Dendritic cell treated with granulocyte-macrophage colony-stimulating factor and Interleukin-4, amounts not matched to agents 40 ng/mL and 50 ng/mL, for 4 days (primary cell): ENCODE measurements around the gene TANC1.
A peak's percentile ranks its signal among the peaks of the same experiment; 100 is the strongest.

ENCODE experiments used
- H3K27ac Mint-ChIP-seq: one replicate; pipeline ENCODE4 v1.8.0; 2022; ENCODE audit warnings: mild to moderate bottlenecking, mixed read lengths
- H3K27me3 Mint-ChIP-seq: one replicate; pipeline ENCODE4 v1.8.0; 2022; ENCODE audit warnings: mild to moderate bottlenecking, mixed read lengths
- H3K36me3 Mint-ChIP-seq: one replicate; pipeline ENCODE4 v1.8.0; 2022; ENCODE audit warnings: low read depth, mixed read lengths
- H3K4me1 Mint-ChIP-seq: one replicate; pipeline ENCODE4 v1.8.0; 2022; ENCODE audit warnings: low read depth, mixed read lengths
- H3K4me3 Mint-ChIP-seq: one replicate; pipeline ENCODE4 v1.8.0; 2022; ENCODE audit warnings: mild to moderate bottlenecking, moderate library complexity, mixed read lengths
- H3K9me3 Mint-ChIP-seq: one replicate; pipeline ENCODE4 v1.8.0; 2022; ENCODE audit warnings: mixed read lengths
- intact Hi-C: fragments of 100-400 bp; cut with micrococcal nuclease; formaldehyde crosslinking; loops from one replicate; pipeline ENCODE4 v1.15.0; 2022

Gene TANC1

DNA sequence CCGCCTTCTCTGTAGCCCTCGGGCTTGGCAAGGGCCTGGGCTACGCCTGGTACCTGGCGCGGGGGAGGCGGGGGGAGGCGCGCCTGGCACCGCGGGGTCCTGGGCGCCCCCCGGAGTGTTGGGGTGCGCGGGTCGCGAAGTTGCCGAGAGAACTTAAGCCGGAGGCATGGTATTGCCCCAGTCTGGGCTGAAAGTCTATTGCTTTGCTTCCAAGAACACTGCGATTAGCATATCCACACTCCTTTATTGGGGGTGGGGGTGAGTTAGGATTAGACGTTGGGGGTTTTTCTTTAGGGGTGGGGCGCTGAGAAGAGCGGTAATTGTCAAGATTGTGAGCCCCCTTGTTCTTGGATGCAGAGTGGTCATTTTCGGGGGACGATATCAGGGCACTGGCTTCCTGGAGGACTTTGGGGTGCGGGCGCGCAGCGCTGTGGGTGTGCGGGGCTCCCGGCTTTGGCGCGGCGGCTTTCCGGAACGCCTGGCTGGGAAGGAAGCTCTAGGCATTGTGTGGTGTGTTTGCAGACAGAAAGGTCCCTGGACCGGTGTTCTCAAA is 798 bp downstream of the TANC1 start:
- H3K27ac Mint-ChIP-seq: peak overlapping the region; percentile 66
- peak overlapping the region; percentile 81 for H3K4me3 Mint-ChIP-seq
- peaks cover 67% of the 10 kb centered on the region for H3K27me3 Mint-ChIP-seq
- peaks cover 23% of the 10 kb centered on the region for H3K4me1 Mint-ChIP-seq
- H3K9me3 Mint-ChIP-seq: no peaks in the 10 kb centered on the region
- intact Hi-C loops: no loop called here
- H3K36me3 Mint-ChIP-seq: no peaks in the 10 kb centered on the region

DNA sequence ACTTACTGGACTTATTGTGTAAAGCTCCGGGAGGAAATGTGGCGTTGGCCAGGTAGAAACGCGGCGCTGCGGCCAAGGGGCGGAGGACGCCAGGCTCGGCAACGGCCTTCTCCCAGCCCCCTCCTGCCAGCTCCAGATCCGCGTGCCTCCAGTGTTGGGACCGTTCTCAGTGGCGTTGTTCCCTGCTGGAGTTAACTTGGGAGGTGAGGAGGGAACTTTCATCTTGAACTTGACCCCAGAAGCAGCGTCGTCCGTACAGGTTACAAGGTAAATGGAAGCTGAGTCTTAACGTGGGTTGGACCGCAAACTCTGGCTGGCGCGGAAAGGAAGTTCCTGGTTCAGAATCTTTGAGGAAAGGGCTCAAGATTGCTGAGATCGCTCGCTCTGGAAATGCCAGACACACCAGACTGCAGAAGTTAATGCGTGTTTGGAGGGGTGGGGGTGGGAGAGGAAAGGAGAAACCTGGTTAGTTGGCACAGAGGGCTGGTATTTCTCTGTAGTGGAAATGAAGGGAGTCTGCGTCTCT is 1.3 kb downstream of the TANC1 start:
- Mint-ChIP-seq H3K9me3 (no peaks in the 10 kb centered on the region), H3K27ac (peak overlapping the region; percentile 66), H3K36me3 (no peaks in the 10 kb centered on the region), H3K4me1 (peaks cover 23% of the 10 kb centered on the region), H3K27me3 (peaks cover 67% of the 10 kb centered on the region), H3K4me3 (peak overlapping the region; percentile 81)
- intact Hi-C loops: no loop called here

DNA sequence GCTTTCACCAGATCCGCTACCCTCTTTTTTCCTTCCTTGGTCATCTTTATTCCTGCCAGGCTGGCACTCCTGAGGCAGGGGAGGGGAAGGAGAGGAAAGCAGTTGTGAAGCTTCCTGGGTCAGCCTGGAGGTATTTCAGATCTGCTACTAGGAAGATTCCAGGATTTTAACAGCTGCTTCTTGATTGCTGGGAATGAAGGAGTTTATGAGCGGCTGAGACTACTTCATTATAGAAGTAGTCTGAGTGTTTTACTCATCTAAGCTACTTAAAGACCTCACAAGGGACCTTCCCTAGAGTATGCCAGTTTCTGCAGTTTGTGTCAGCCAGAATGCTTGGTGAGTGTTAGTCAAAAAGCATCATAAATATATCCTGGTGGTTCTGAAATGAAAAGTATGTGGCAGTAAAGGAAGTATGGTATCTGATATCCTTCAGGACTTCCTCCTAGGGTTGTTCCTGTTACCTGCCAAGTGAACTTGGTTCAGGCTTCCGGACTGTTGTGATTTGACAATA is 1.9 kb downstream of the TANC1 start:
- Mint-ChIP-seq H3K9me3 (no peaks in the 10 kb centered on the region), H3K4me3 (peak overlapping the region; percentile 81), H3K36me3 (no peaks in the 10 kb centered on the region), H3K27ac (no peak overlapping the region), H3K27me3 (peaks cover 66% of the 10 kb centered on the region), H3K4me1 (peaks cover 23% of the 10 kb centered on the region)
- intact Hi-C loops: no loop called here

DNA sequence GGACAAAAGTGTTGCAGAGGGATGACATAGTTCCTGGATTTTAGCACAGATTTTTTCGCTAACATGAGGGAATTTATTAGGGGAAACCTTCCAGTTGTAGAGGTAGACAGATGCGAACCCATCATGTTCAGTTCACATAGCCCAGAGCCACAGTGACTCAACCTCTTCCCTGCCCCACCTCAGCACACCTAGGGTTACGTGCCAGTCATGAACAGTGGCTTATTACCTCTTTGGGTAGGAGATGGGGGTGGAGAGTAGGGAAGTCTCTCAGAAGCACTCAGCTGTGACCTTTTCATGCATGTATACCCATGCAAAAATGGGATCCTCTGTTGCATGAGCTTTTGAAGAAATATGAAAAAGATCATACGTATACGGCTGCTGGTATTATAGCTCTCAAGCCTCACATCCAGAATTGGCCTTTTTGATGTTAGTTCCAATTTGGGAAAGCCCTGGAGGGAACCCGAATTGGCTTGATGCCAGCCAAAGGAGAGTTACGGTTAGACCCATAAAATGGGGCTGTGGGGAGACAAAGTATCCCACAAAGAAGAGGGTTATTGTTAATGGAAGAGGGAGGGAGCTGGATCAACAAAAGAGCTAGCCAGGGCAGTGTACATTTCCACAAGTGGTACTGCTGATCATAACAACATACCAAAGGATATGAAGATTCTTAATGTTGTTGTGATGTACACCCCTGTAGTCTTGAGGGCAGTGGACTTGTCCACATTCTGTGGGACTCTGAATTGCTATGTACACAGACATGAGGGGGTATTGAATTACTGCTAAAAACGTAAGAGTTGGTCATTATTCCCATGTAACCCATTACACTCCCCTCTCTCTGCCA is 4.9 kb downstream of the TANC1 start:
- Mint-ChIP-seq H3K9me3 (no peaks in the 10 kb centered on the region), H3K27me3 (peaks cover 44% of the 10 kb centered on the region), H3K4me1 (peaks cover 15% of the 10 kb centered on the region), H3K27ac (no peak overlapping the region), H3K4me3 (no peak overlapping the region), H3K36me3 (no peaks in the 10 kb centered on the region)
- intact Hi-C loops: no loop called here

DNA sequence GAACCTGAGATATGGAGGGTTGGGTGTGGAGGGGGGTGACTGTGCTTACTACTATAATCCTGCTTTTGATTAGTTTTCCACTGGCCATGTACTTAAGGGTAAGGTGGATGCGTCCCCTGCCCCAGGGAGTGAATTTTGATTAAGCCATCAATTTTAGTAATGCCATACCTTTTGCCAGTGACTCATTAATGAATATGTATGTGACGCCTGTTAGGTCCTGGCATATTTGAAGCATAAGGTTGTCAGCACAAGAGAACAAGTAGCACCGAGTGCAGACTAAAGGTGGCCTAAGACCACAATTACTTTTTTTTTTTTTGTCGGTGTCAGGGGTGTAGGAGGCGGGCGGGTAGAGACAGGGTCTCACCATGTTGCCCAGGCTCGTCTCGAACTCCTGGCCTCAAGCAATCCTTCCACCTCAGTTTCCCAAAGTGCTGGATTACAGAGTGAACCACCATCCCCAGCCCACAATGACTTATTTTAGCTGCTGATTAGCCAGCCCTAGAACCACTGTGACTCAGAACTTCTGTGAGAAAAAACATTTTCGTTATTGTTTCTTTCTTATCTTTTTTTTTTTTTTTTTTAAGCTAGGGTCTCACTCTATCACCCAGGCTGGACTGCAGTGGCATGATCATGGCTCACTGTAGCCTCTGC is 7.0 kb downstream of the TANC1 start:
- Mint-ChIP-seq H3K27me3 (peaks cover 23% of the 10 kb centered on the region), H3K4me1 (peaks cover 2% of the 10 kb centered on the region), H3K27ac (no peak overlapping the region), H3K36me3 (no peaks in the 10 kb centered on the region), H3K4me3 (no peak overlapping the region), H3K9me3 (no peaks in the 10 kb centered on the region)
- intact Hi-C loops: no loop called here

DNA sequence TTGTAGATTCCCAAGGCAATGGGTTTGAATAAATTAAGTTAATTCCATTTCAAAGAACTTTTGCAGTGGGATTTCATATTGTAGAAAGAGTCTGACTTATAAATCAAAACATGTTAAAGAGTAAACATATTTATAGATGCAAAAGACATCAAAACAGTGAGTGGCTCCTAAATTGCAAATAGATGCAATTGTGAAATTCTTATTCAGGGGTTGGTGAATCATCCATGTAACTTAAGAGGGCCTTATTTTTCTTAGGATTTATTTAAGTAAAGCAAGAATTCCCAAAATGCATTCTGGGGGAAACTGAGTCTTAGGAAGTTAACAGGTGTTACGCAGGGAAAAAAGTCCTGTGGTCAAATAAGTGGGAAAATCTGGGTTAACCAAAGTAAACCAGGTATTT is 11.3 kb downstream of the TANC1 start:
- Mint-ChIP-seq H3K27me3 (no peaks in the 10 kb centered on the region), H3K9me3 (no peaks in the 10 kb centered on the region), H3K4me3 (no peak overlapping the region), H3K27ac (no peak overlapping the region), H3K36me3 (no peaks in the 10 kb centered on the region), H3K4me1 (no peaks in the 10 kb centered on the region)
- intact Hi-C loops: no loop called here

DNA sequence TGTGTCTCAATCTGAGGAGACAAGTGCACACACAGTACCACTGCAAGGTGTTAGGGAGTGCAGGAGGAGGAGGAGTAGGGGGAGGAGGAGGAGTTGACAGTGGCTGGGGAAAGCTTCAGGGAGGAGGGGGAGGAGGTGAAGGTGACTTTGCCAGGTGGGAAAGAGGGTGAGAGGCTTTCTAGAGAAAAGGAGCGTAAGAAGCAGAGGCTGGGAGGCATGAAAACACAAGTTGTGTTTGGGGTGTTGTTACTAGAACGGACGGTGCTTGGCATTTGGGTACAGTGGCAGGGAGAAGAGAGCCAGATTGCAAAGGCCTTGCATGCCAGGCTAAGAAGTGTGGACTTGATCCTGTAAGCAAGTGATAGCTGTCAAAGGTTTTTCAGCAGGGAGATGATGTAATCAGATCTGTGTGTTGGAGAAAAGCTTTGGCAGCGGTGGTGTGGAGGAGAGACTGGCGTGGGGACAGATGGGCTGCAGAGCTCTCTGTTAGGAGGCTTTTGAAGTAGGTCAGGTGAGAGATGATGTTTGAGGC is 16.2 kb downstream of the TANC1 start:
- Mint-ChIP-seq H3K27ac (no peak overlapping the region), H3K27me3 (no peaks in the 10 kb centered on the region), H3K36me3 (no peaks in the 10 kb centered on the region), H3K4me3 (no peak overlapping the region), H3K9me3 (no peaks in the 10 kb centered on the region), H3K4me1 (no peaks in the 10 kb centered on the region)
- intact Hi-C loops: no loop called here

DNA sequence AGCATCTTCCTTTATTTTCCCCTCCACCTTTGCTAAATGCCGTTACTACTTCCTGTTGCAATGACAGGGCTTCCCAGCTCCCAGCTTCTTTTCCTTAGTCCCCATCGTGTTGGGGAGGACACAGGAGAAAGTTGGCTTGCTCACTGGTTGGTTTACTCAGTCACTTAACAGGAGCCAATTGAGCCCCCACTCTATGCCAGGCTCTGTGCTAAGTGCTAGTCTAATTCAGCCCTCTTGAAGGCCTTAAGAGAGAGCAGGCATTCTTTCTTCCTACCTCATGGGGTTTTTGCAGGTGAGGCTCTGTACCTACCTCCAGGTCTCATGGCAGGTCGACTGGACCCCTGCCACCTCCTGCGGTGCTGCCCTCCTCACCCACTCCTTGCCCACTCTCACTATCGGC is 20.1 kb downstream of the TANC1 start:
- Mint-ChIP-seq H3K9me3 (no peaks in the 10 kb centered on the region), H3K27ac (no peak overlapping the region), H3K4me1 (no peaks in the 10 kb centered on the region), H3K4me3 (no peak overlapping the region), H3K27me3 (no peaks in the 10 kb centered on the region), H3K36me3 (no peaks in the 10 kb centered on the region)
- intact Hi-C loops: no loop called here

DNA sequence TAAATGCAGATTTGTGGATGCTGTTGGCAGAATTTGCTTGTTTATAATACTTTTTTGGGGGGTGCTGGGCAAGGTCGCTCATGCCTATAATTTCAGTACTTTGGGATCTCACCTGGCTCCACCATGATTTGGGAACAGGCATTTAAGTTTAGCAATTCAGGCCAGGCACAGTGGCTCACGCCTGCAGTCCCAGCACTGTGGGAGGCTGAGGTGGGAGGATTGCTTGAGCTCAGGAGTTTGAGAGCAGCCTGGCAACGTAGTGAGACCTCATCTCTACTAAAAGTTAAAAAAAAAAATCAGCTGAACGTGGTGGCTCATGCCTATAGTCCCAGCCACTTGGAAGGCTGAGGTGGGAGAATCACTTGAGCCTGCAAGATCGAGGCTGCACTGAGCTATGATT is 20.7 kb downstream of the TANC1 start:
- no peaks in the 10 kb centered on the region for H3K9me3 Mint-ChIP-seq
- H3K4me3 Mint-ChIP-seq: no peak overlapping the region
- no peaks in the 10 kb centered on the region for H3K27me3 Mint-ChIP-seq
- H3K4me1 Mint-ChIP-seq: no peaks in the 10 kb centered on the region
- no peak overlapping the region for H3K27ac Mint-ChIP-seq
- intact Hi-C loops: no loop called here
- H3K36me3 Mint-ChIP-seq: no peaks in the 10 kb centered on the region

DNA sequence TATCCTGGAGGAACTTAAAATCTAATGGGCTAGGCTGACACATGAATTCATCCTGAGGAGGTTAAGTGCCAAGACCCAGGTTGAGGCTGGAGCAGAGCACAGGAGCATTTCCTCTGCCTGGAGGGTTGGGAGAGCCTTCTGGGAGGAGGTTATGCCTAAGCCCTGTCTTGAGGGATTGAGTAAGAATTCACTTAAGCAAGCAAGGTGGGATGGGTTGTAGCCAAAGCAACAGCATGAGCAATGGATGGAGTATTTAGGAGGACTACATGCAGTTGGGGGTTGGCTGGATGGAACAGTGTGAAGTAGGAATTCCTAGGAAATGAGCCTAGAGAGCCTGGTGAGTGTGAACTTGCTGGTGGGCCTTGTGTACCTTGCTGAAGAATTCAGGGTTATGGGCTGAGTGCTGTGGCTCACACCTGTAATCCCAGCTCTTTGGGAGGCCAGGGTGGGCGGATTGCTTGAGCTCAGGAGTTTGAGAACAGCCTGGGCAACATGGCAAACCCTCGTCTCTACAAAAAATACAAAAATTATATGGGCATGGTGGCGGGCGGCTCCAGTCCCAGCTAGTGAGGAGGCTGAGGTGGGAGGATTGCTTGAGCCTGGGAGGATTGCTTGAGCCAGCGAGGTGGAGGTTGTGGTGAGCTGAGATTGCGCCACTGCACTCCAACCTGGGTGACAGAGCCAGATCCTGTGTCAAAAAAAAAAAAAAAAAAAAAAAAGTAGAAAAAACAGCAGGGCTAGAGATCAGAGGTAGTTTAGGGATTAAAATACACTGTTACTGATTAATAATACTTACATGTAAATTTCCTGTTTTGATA is 22.2 kb downstream of the TANC1 start:
- Mint-ChIP-seq H3K36me3 (no peaks in the 10 kb centered on the region), H3K4me3 (no peak overlapping the region), H3K27ac (no peak overlapping the region), H3K9me3 (no peaks in the 10 kb centered on the region), H3K4me1 (no peaks in the 10 kb centered on the region), H3K27me3 (no peaks in the 10 kb centered on the region)
- intact Hi-C loops: no loop called here

DNA sequence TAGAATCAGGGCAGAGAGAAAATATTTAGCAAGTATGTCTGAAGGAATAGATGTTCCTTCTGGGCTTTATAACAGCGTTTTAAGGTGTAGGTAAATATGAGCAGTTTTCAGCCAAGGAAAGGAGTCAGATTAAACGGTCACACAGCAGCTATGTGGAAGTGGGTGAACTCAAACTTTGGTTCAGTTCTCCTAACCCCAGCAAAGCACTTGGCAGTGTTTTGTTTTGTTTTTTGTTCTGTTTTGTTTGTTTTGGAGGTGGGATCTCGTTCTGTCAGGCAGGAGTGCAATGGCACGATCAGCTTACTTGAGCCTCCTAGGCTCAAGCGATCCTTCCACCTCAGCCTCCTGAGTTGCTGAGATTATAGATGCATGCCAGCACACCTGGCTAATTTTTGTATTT is 24.6 kb downstream of the TANC1 start:
- H3K36me3 Mint-ChIP-seq: no peaks in the 10 kb centered on the region
- H3K9me3 Mint-ChIP-seq: no peaks in the 10 kb centered on the region
- no peak overlapping the region for H3K27ac Mint-ChIP-seq
- intact Hi-C loops: no loop called here
- H3K27me3 Mint-ChIP-seq: no peaks in the 10 kb centered on the region
- no peak overlapping the region for H3K4me3 Mint-ChIP-seq
- no peaks in the 10 kb centered on the region for H3K4me1 Mint-ChIP-seq

DNA sequence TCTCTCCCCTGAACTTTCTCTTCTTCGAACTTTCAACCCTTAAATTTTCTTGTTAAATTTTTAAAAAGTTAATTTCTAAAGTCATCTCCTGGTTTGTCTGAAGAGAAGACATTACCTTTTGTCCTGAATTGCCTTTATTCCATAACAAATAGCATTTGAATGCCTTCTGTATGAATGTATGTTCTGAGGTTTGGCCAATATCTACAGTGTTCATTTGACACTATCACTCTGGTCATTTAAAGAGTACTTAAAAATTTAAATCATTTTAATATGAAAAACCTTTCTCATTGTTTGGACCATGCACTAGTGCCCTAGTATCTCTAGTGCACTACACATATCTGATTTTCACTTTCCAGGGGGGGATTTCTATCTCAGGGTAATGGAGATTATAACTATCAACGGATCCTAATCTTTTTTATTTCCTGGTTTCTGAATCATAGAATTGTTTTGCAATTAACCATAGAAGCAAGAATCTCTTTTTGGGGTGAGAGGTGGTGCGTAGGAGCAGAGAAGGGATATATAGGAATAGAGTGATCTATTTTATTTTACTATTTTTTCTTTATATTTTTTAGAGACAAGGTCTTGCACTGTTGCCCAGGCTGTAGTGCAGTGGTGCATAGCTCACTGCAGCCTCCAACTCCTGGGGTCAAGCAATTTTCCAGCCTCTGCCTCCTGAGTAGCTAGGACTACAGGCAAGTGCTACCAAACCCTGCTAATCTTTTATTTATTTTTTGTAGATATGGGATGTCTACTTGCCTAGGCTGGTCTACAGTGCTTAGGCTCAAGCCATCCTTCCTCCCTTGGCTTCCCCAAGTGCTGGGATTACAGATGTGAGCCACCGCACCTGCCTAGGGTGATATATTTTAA is 25.5 kb downstream of the TANC1 start:
- H3K27ac Mint-ChIP-seq: no peak overlapping the region
- intact Hi-C loops: no loop called here
- H3K27me3 Mint-ChIP-seq: no peaks in the 10 kb centered on the region
- H3K4me3 Mint-ChIP-seq: no peak overlapping the region
- H3K9me3 Mint-ChIP-seq: no peaks in the 10 kb centered on the region
- no peaks in the 10 kb centered on the region for H3K4me1 Mint-ChIP-seq
- H3K36me3 Mint-ChIP-seq: no peaks in the 10 kb centered on the region
